Lower leg skin (tissue), 4 donors: ENCODE data around the gene NMUR2. TPM values are rescaled to one million over a fixed set of nuclear protein-coding genes. Genes with fewer than 3 reads are reported as not detected.

Experiments used
- DNase-seq, 2 donors: peaks; one replicate each; pipeline ENCODE4 v3.0.0-alpha.2; 2019; ENCODE audit warnings: low spot score in 2 of 2
- H3K4me3 ChIP-seq: fragments of 200-600 bp; sonication (generic); 2 replicates; pipeline ENCODE4 v1.5.1; 2017; ENCODE audit warnings: mild to moderate bottlenecking, low read depth; ENCODE audit not compliant: poor library complexity, severe bottlenecking
- POLR2A ChIP-seq, 2 donors: fragments of 450-650 bp; IDR thresholded peaks; one replicate each; pipeline ENCODE4 v1.6.1; 2016 to 2017; ENCODE audit warnings: antibody characterized with exemption in 2 of 2, mild to moderate bottlenecking in 1 of 2, moderate library complexity in 1 of 2
- WGBS, 2 donors: methylation state at CpG; one replicate each; pipeline ENCODE4 v1.1.5; 2018; 5-methylcytosine and 5-hydroxymethylcytosine counted together
- intact Hi-C: fragments of 100-400 bp; cut with DNase I; formaldehyde crosslinking; loops from one replicate; pipeline ENCODE4 v1.15.0; 2023; ENCODE audit warnings: low total_unique reads
- total RNA-seq, 4 donors: library from RNA; depleted of rRNA; stranded (reverse); fragments of >200 nt; gene quantifications; one replicate each; pipeline ENCODE4 v1.1.0, GENCODE V29; 2016
- TF ChIP-seq, protein P1 (sequence below), 3 donors: fragments of 450-650 bp; IDR thresholded peaks; one replicate each; pipeline ENCODE4 v1.5.1; 2016; ENCODE audit warnings: antibody characterized with exemption in 3 of 3, mild to moderate bottlenecking in 3 of 3, moderate library complexity in 2 of 3

Gene NMUR2
- total RNA-seq, 4 donors from 2014 or later, result not detected

DNA sequence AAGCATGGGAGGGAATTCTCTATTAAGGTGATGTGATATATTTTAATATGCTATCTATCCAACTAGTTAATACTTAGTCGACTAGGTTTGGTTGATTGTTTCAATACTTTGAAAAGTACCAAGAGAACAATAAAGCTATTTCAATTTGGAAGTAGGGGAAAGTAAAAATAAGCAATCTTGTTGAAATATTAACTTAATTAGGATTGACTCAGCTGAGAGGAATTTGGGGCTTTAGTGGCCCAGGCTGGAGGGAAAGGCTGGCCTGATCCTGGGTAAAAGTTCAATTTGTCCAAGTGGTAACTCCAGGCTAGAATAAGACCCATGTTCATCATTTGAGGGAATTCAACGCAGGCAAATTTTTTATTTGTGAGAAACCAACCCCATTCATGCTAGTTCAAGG, 48.6 kb downstream of the NMUR2 start:
- no peak for DNase-seq
- intact Hi-C loops, result no loop called here
- 83 to 89% methylated on average over 2 of the region's 2 CpGs for WGBS, 2 donors
- H3K4me3 ChIP-seq, result no peak overlapping the region
- TF ChIP-seq, protein P1, sequence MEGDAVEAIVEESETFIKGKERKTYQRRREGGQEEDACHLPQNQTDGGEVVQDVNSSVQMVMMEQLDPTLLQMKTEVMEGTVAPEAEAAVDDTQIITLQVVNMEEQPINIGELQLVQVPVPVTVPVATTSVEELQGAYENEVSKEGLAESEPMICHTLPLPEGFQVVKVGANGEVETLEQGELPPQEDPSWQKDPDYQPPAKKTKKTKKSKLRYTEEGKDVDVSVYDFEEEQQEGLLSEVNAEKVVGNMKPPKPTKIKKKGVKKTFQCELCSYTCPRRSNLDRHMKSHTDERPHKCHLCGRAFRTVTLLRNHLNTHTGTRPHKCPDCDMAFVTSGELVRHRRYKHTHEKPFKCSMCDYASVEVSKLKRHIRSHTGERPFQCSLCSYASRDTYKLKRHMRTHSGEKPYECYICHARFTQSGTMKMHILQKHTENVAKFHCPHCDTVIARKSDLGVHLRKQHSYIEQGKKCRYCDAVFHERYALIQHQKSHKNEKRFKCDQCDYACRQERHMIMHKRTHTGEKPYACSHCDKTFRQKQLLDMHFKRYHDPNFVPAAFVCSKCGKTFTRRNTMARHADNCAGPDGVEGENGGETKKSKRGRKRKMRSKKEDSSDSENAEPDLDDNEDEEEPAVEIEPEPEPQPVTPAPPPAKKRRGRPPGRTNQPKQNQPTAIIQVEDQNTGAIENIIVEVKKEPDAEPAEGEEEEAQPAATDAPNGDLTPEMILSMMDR (IDR thresholded peaks at IDR 0.05), result no peak
- no peak for TF ChIP-seq POLR2A (IDR thresholded peaks at IDR 0.05)

DNA sequence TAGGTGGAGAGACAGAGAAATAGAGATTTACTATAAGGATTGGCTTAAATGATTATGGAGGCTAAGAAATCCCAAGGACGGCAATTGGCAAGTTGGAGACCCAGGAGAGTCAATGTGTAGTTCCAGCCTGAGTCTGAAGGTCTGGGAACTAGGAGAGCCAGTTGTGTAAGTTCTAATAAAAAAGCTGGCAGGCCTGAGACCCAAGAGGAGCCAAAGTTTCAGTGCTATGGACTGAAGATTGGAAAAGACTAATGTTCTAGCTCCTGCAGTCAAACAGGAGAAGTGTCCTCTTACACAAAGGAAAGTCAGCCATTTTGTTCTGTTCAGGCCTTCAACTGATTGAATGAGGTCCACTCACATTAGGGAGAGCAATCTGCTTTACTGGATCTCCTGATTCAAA, 50.0 kb downstream of the NMUR2 start:
- intact Hi-C loops, result no loop called here
- no peak overlapping the region for H3K4me3 ChIP-seq
- no peak for TF ChIP-seq POLR2A (IDR thresholded peaks at IDR 0.05)
- TF ChIP-seq, protein P1 (IDR thresholded peaks at IDR 0.05), result no peak
- WGBS, 2 donors, result 29 to 80% methylated on average over 1 of the region's 1 CpG
- DNase-seq, result no peak

DNA sequence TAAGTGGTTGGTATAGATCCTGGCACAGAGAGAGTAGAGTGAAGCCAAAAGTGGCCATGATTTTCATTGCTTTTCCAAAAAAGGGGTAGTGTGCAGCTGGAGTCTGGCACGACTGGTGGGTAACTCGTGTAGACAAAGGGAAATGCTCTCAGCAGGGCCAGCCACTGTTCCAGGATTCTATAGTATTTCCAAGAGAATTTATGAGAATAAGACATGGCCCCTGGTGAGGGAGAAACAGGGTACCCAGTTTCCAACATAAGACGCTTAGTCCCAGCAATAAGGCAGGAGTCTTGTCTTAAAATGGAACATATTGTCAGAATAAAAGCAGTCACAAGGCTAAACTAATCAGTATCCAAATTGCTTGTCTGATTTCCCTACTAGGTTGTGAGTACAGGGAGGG, 52.1 kb downstream of the NMUR2 start:
- intact Hi-C loops, result loop anchor here (5.0 kb wide), 1 partner anchor 391 kb away; no protein-coding TSS in a partner anchor
- TF ChIP-seq, protein P1 (IDR thresholded peaks at IDR 0.05), result no peak
- no peak for TF ChIP-seq POLR2A (IDR thresholded peaks at IDR 0.05)
- WGBS, 2 donors, result 75 to 80% methylated on average over 3 of the region's 3 CpGs
- H3K4me3 ChIP-seq, result no peak overlapping the region
- DNase-seq, result no peak

DNA sequence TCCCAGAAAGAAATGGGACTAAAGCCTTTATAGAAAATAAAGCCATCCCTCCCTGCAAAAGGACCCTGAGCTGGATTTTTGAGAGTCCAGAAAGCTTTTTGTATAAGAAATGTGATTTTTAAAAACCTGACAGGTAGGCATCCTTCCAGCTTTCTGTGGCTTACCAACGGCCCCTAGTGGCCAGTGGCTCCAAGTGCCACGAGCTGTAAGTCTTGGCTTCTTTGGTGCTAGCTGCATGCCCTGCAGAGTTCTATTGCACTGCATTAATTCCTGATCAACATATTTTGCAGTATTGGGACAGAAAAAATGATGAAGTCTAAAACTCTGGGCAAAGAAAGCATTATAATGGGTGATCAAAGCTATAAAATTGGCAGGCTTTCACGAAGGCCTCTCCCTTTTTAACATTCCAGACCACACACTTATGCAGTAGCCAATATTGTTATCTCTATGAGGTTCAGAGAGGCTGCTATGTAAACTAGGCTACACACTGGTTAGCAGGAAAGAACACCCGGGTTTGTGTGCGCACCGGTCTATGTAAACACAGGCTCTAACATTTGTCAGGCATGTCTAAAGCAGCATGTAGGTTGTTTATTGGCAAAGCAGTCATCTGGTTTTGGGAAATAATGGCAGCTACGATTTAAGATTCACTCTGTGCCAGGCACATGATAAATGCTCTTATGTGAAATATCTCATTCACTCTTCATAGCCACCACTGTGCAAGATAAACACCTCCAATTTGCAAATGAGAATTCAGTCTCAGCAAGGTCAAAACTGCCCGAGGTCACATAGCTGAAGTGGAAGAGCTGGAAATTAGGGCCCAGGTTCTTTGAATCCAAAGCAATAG, 55.2 kb downstream of the NMUR2 start:
- intact Hi-C loops, result loop anchor here (5.0 kb wide), 1 partner anchor 388 kb away; no protein-coding TSS in a partner anchor
- TF ChIP-seq, protein P1 (IDR thresholded peaks at IDR 0.05), result no peak
- TF ChIP-seq POLR2A (IDR thresholded peaks at IDR 0.05), result no peak
- no peak overlapping the region for H3K4me3 ChIP-seq
- DNase-seq, result no peak
- WGBS, 2 donors, result 21% methylated on average over 8 of the region's 8 CpGs
